Liver (tissue), 9 donors: ENCODE results near the gene ABAT. TPM values are rescaled to one million over a fixed set of nuclear protein-coding genes. Genes with fewer than 3 reads are reported as not detected.

Source experiments
- DNase-seq: peaks from one replicate; pipeline ENCODE4 v3.0.0-alpha.2; 2017; ENCODE audit warnings: low spot score
- H3K27ac ChIP-seq, 2 donors: one replicate each; pipeline ENCODE4 v1.7.0; 2013; ENCODE audit warnings: inconsistent platforms in 2 of 2, low read length in 2 of 2, control low read depth in 1 of 2, low read depth in 1 of 2, mild to moderate bottlenecking in 1 of 2
- H3K27me3 ChIP-seq, 4 donors: one replicate each; pipeline versions ENCODE4 v1.6.1 to v1.7.0; 2013; ENCODE audit warnings: low read length in 3 of 4, inconsistent platforms in 1 of 4, mild to moderate bottlenecking in 1 of 4, moderate library complexity in 1 of 4; ENCODE audit not compliant: control insufficient read depth in 4 of 4, insufficient read depth in 4 of 4
- H3K36me3 ChIP-seq, 4 donors: one replicate each; pipeline versions ENCODE4 v1.6.1 to v1.7.0; 2013; ENCODE audit warnings: low read length in 3 of 4, mild to moderate bottlenecking in 3 of 4, low read depth in 1 of 4, moderate library complexity in 1 of 4; ENCODE audit not compliant: control insufficient read depth in 4 of 4, insufficient read depth in 3 of 4
- H3K4me1 ChIP-seq, 4 donors: one replicate each; pipeline versions ENCODE4 v1.6.1 to v1.7.0; 2013; ENCODE audit warnings: low read length in 3 of 4, mild to moderate bottlenecking in 3 of 4, moderate library complexity in 1 of 4; ENCODE audit not compliant: control insufficient read depth in 4 of 4, insufficient read depth in 4 of 4
- H3K4me3 ChIP-seq, 3 donors: one replicate each; pipeline versions ENCODE4 v1.6.1 to v1.7.0; 2013; ENCODE audit warnings: low read length in 3 of 3, control low read depth in 1 of 3, low read depth in 1 of 3, mild to moderate bottlenecking in 1 of 3
- H3K9ac ChIP-seq, 2 donors: one replicate each; pipeline ENCODE4 v1.7.0; 2013; ENCODE audit warnings: low read length in 2 of 2, mild to moderate bottlenecking in 2 of 2, moderate library complexity in 2 of 2, control low read depth in 1 of 2, low read depth in 1 of 2
- H3K9me3 ChIP-seq, 4 donors: one replicate each; pipeline versions ENCODE4 v1.6.1 to v1.7.0; 2013; ENCODE audit warnings: low read length in 3 of 4; ENCODE audit not compliant: control insufficient read depth in 4 of 4
- CTCF ChIP-seq: fragments of 150-350 bp; IDR thresholded peaks from 2 replicates; pipeline ENCODE4 v1.5.1; 2017; ENCODE audit warnings: improper control_type of control experiment, low read depth, low read length; ENCODE audit not compliant: missing input control
- EGR1 ChIP-seq, 2 donors: IDR thresholded peaks; 2 replicates each; pipeline ENCODE4 v1.6.1; 2016 to 2018; ENCODE audit warnings: antibody characterized with exemption in 2 of 2, low read depth in 2 of 2
- FOXA1 ChIP-seq: IDR thresholded peaks from 2 replicates; pipeline ENCODE4 v1.6.1; 2016; ENCODE audit warnings: antibody characterized with exemption
- FOXA2 ChIP-seq: IDR thresholded peaks from 2 replicates; pipeline ENCODE4 v1.6.1; 2016; ENCODE audit warnings: antibody characterized with exemption
- GABPA ChIP-seq, 2 donors: IDR thresholded peaks in 1 of 2; conservative IDR thresholded peaks in 1 of 2; 2 replicates each; pipeline ENCODE4 v1.6.1; 2016; ENCODE audit warnings: antibody characterized with exemption in 2 of 2, mild to moderate bottlenecking in 1 of 2, moderate library complexity in 1 of 2
- JUND ChIP-seq, 2 donors: IDR thresholded peaks; 2 replicates each; pipeline ENCODE4 v1.6.1; 2016; ENCODE audit warnings: antibody characterized with exemption in 2 of 2
- MAX ChIP-seq: IDR thresholded peaks from 2 replicates; pipeline ENCODE4 v1.6.1; 2016; ENCODE audit warnings: antibody characterized with exemption
- NR2F2 ChIP-seq: IDR thresholded peaks from 2 replicates; pipeline ENCODE4 v1.6.1; 2016; ENCODE audit warnings: antibody characterized with exemption
- RAD21 ChIP-seq, 2 donors: IDR thresholded peaks; 2 replicates each; pipeline ENCODE4 v1.6.1; 2016; ENCODE audit warnings: antibody characterized with exemption in 2 of 2, mild to moderate bottlenecking in 2 of 2
- REST ChIP-seq: IDR thresholded peaks from 2 replicates; pipeline ENCODE4 v1.6.1; 2016; ENCODE audit warnings: antibody characterized with exemption, mild to moderate bottlenecking
- SP1 ChIP-seq: IDR thresholded peaks from 2 replicates; pipeline ENCODE4 v1.6.1; 2018; ENCODE audit warnings: antibody characterized with exemption, mild to moderate bottlenecking
- YY1 ChIP-seq: IDR thresholded peaks from 2 replicates; pipeline ENCODE4 v1.6.1; 2016; ENCODE audit warnings: antibody characterized with exemption, mild to moderate bottlenecking
- WGBS: extraction: QIAGEN DNeasy Blood & Tissue Kit; methylation state at CpG from one replicate; pipeline ENCODE4 v1.1.7; 2013; 5-methylcytosine and 5-hydroxymethylcytosine counted together
- polyA plus RNA-seq, 2 donors: library from polyadenylated mRNA; stranded (reverse) in 1 of 2; unstranded in 1 of 2; fragments of 200-250 nt in 1 of 2; fragments of >200 nt in 1 of 2; fragmentation: Nextera tagmentation in 1 of 2; extraction: Ambion mirVana in 1 of 2; gene quantifications; one replicate each; pipeline versions ENCODE4 v1.2.1 to v1.2.3, GENCODE V29; 2013 to 2015
- total RNA-seq, 2 donors: library from RNA; depleted of rRNA; stranded (reverse); fragments of >200 nt; gene quantifications; one replicate each; pipeline ENCODE4 v1.2.3, GENCODE V29; 2014
- donor health status: healthy.
- donor health status: healthy.
- donor health status: healthy.
- donor health status: healthy.
- donor health status: healthy.

ABAT gene
- total and polyA plus RNA-seq, 4 donors, result 52.4 to 205 (median 141) TPM

- H3K27me3 ChIP-seq, result no peaks in the 10 kb centered on the region
- peaks cover 3 to 47% (median 28%) of the 10 kb centered on the region in 4 donors for H3K36me3 ChIP-seq
- no peak overlapping the region for H3K4me3 ChIP-seq
- H3K9ac ChIP-seq, result no peak overlapping the region
- 85% methylated on average over 14 of the region's 14 CpGs for WGBS
- peak overlapping the region in 1 of 2 donors; percentile 1 for H3K27ac ChIP-seq
- H3K4me1 ChIP-seq, result no peaks in the 10 kb centered on the region
- H3K9me3 ChIP-seq, result no peaks in the 10 kb centered on the region
- no peak for DNase-seq
- TF ChIP-seq JUND (IDR thresholded peaks at IDR 0.05) (peak; percentile 23 to 59), CTCF (no peak)
These were observed 77.3 kb downstream of the ABAT start for GRCh38 chr16:8751481-8752311.

- 47% methylated on average over 2 of the region's 2 CpGs for WGBS
- no peak overlapping the region for H3K9ac ChIP-seq
- no peak for TF ChIP-seq REST
- TF ChIP-seq NR2F2, result no peak
- TF ChIP-seq EGR1 (IDR thresholded peaks at IDR 0.05; ENCODE audit: low read depth in 2 of 2), result no peak
- TF ChIP-seq SP1, result no peak
- TF ChIP-seq FOXA1, result no peak
- no peak for TF ChIP-seq FOXA2
- no peak for TF ChIP-seq GABPA (IDR thresholded peaks at IDR 0.05 in 1 of 2, conservative IDR thresholded peaks at IDR 0.05 in 1 of 2)
- TF ChIP-seq MAX, result no peak
- TF ChIP-seq RAD21 (IDR thresholded peaks at IDR 0.05), result no peak
- no peak for TF ChIP-seq YY1
- H3K9me3 ChIP-seq, result no peaks in the 10 kb centered on the region
- no peaks in the 10 kb centered on the region for H3K27me3 ChIP-seq
- DNase-seq, result no peak
- no peak overlapping the region for H3K4me3 ChIP-seq
- peak overlapping the region in 1 of 2 donors; percentile 1 for H3K27ac ChIP-seq
- no peaks in the 10 kb centered on the region for H3K4me1 ChIP-seq
- H3K36me3 ChIP-seq, result peaks cover 3 to 52% (median 28%) of the 10 kb centered on the region in 4 donors
These were observed 78.3 kb downstream of the ABAT start for GRCh38 chr16:8752706-8753105.
